NAMALWA (cell line): Measurements from ENCODE around the gene SLC28A3.

ENCODE experiments used
- DNase-seq: peaks from one replicate; pipeline ENCODE4 v3.0.0-alpha.2; 2015; ENCODE audit warnings: low spot score

SLC28A3 gene

DNA sequence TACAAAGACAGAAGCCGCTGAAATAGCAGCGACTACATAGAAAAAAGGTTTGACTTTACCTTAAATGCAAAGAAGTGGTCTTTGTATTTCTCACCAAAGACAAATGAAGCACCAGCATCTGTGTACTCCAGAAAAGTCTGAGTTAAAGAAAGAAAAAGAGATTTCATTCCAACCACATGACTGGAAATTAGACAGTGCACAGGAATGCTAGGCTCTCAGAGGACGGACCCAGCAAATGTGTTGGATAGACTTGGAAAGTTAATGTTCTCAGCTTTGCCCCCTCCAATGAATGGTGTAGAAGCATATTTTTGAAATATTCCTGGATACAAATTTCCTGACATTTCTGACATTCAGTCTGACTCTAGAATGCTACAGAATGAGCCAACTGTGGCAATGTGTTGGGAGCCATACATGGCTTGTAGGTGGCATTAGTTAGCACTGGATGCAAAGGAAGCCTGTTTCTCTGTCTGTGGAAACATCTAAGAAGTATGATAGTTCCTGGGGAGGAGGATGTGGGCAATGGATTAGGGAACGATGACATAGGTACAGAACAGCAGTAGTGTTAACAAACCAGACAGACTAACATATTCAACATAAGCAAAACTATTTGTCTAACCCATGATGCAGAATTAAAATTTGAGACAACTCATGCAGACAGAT, 43.3 kb downstream of the SLC28A3 start:
- DNase-seq: no peak

GRCh38 chr9:84296146-84296843, 44.3 kb downstream of the SLC28A3 start:
- DNase-seq: no peak

DNA sequence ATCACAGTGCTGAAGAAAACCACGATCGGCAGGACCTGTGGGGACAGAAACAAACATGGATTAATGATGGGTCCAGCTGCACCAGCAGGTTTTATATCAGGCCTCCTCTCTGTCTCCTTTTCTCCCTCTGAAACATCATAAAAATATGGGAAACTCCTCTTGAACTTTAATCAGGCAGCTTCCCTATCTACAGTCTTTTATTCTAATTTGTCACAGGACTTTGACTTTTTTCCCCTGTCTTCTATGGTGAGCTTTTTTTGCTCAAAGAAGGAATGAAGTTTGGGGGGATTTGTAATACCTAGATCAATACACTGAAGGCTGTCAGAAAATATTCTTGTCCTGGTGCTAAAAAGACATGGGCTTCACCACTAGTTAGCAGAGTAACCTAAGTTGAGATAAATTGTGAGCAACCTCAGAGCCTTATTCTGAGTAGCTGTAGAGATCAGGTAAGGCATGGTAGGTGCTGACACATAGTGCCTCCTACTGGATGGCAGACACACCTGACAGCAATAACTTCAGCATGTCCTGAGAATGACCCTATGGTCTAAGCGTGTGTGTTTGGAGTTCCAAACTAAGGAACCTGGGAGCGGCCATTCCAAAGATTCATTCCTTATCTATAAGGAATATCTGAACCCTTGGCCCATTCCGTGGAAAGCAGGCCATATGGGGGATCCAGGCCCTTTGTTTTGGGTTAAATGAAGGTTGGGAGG, 46.2 kb downstream of the SLC28A3 start:
- no peak for DNase-seq

DNA sequence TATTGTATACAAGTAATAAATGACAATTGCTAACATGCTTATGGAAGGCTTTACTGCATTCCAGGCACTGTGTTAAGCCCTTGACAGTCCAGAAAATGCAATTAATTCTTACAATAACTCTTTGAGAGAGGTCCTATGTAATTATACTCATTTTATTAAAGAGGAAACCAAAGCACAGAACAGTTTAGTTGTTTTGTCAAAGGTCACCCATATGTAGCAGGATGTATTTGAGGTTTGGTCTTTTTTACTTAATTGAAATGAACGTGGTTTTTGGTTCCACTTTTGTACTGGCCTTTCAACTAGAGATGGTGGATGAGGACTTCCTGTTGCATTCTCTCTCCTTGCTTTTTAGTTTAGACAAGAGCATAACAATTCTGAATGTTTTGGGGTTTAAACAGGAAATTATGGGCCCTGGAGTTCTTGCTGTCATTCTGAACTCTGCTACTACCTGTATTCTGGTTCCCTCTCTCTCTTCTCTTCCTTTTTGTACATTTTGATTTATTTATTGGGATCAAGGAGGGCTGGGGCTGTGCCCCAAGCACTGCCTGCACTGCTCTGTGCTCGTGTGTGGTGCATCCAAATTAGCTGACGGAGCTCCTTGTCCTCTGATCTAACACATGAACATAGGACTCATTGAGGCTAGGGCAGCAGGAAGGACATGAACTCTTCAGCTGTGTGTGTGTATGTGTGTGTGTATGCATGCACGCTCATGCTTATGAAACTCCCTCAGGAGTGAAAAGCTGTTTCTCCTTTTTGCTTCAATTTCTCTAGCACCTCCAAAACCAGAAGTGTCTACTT, 47.4 kb downstream of the SLC28A3 start:
- DNase-seq: no peak

DNA sequence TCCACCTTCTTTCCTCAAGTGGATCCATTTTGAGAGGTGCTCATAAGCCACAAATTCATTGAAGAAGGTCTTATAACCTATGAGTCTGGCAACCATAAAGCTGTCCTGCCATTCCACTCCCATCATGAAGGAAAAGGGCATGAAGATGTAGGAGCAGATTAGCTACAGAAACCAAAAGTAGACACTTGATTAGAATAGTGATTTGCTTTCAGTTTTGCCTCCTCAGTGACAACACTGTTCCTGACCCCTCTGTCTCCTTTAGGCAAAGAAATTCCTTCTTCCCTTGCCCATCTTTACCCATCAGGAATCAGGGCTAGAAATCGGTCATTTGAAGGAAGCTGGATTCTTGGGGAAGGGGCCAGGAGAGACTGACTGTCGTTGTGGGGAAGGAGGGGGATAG, 55.2 kb downstream of the SLC28A3 start:
- DNase-seq: no peak

GRCh38 chr9:84283946-84284345, 56.6 kb downstream of the SLC28A3 start:
- DNase-seq: no peak

GRCh38 chr9:84278130-84278529, 62.4 kb downstream of the SLC28A3 start:
- DNase-seq: no peak

DNA sequence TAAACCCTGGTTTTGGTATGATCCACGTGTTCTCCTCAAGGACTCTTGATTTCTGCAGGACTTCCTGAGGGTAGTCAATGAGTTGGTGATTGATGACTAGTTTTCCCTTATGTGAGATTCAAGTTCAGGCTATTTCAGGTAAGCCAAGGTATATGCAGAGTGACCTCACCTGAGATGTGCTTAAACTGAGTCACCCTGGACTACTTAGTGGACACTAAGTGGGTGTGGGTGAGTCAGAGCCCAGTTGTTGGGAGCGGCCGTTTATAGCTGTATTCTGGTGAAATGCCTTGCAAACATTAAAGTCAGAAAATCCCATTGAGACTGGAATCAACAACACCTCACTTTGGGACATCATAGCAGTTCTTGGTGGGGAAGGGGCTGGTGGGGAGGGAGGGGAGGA, 62.9 kb downstream of the SLC28A3 start:
- no peak for DNase-seq

DNA sequence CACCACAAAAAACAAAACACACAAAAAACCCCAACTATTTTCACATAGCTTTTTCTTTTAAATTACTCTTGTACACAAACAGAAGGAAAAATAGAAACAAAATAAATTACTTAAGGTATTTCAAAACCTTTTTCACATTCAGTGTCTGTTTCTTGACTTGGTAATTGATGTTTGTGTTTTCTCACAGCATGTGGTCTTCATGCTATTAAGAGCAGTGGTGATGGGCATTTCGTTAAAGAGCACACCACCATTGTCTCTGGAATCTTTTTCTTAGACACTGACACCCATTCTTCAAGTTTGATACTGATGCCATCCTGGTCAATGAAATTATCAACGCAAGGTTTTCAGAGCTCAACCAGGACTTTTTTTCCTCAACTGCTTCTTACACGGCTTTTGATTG, 63.8 kb downstream of the SLC28A3 start:
- DNase-seq: no peak

- no peak for DNase-seq
These were observed 68.5 kb downstream of the SLC28A3 start for GRCh38 chr9:84271921-84272556.

DNA sequence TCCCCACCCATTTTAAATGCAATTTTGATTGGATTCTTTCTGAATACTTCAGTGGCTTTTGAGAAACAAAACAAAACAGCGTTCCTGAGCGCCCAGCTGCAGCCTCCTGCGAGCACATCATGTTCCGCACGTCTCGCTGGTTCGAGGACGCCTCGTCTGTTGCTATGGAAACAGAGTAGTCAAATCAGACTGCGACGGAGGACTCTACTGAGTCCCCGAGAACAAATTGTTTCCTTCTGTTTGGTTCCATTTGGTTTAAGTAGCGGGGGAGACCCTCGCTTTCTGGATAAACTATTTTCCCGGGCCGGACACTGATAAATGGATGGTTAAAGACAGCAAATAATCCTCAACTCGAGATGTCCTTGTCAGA, 69.0 kb downstream of the SLC28A3 start:
- DNase-seq: no peak

DNA sequence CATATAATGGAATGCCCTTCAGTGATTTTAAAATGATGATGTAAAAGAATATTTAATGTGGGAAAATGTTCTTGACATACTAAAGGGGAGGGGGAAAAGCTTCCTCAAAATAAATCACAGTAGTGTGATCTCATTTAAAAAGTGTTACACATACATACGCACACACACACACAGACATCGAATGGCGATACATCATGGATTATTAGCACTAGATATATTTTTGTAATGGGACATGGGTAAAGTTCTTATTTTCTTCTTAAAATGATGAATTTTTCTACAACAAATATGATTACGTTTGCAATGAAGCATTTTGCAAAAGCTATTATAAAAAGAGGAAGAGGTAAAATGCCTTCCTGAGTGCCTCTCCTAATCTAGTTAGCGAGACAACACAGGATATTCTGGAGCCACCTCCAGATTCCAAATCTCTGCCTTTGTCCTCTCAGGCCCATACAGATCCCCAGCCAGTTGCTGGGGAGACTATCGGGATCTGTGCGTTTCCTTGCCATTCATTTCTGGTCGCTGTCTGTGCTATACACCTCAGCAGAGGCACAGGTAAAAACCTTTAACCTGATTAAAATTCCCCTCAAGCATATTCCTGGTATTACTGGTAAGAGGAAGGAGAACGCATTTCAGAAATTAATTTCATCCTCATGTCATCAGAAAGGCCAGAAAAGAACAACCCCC, 69.6 kb downstream of the SLC28A3 start:
- no peak for DNase-seq

DNA sequence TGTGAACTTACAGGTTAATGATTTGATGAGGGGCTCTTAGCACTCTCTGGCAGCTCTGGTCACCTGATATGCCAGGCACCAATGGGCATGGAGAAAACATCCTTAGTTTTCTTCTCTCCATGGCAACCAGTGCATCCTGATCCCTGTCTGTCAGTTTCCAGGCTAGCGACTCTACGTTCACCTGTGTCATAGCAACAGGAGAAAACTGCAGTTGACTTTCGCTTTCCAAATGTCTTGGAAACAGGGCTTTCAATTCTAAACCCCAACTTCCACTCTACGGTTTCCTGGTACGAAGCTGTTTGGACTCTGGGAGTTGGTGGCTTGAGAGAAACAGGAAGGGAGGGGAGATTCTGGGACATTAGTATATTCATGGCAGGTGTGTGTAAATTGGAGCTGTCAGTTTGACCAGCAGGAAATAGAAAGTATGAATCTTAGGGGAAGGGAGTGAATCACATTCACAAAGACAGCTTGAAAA, 74.4 kb downstream of the SLC28A3 start:
- DNase-seq: no peak

DNA sequence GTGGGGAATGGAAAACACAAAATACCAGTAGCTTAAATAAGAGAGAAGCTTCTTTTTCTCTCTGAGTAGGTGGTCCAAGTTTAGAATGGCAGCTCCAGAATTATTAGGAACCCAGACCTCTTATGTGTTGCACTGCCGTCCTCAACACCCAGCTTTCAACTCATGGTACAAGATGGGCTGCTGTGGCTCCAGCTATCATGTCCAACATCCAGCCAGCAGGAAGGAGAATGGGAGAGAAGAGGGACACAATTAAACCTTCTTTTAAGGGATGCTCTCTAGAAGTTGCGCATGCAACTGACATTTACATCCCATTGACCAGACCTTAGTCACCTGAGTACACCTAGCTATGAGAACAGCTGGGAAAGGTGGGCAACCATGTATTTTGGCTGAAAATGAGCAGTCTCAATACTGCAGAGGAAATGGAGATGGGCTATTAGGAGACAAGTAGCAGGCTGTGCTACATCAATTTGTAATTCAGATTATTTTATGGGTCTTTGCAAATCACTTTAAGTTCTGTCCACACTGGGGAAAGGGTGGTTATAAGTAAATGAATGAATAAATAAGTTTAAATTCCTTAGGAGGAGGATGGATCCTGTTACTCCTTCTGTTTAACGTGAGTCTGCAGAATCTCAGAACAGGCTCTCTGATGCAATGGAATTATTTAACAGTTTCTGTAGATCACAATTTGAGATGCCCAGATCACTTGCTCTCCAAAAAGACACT, 76.1 kb downstream of the SLC28A3 start:
- no peak for DNase-seq

DNA sequence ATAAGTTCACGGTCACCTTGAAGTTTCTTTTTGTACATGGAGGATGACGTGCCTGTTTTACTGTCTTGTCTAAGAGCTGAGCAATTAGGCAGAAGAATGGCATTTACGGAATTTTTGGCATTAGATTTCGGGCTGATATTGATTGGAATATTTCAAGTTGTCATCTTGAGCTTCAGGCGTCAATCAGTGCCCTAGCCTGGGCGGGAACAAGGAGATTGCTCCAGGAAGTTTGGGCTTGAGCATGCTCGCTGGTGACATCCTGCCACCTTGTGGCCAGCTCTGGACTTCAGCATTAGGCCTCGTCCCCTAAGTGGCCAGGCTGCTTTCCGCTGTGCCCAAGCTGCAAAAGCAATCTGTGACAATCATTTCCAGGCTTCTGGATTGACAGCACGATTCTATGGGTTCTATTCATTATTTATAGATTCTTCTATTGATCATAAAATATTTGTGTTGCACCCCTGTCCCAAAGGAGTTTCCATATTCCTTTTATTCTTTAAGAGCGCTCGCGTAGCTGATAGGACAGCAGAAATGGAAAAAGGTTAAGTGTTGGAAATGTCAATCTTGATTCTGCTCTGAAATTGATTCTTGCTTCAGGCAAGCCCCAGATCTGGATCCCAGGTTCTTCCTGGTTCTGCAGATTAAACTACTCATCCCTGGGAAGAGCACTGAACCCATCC, 79.3 kb downstream of the SLC28A3 start:
- peak; percentile 61 for DNase-seq

- DNase-seq: no peak
These were observed 82.2 kb downstream of the SLC28A3 start for GRCh38 chr9:84258371-84258770.

DNA sequence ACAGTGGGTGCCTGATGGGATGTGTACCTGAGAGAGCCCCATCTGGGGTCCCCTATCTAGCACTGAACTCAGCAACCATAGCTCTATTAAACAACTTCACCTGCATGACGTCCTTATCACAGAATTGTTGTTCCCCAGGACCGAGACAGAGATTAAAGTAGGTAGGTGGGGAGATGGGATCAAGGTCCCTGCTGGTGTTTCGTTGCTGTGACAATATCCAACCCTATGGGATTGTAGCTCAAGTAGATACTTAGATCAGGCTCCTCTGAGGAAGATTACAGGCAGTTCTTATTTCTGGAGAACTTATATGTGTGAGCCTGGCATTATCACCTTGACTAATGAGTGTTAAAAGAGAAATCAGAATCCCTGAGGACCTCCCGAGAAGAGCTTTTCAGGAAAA, 84.9 kb downstream of the SLC28A3 start:
- no peak for DNase-seq

DNA sequence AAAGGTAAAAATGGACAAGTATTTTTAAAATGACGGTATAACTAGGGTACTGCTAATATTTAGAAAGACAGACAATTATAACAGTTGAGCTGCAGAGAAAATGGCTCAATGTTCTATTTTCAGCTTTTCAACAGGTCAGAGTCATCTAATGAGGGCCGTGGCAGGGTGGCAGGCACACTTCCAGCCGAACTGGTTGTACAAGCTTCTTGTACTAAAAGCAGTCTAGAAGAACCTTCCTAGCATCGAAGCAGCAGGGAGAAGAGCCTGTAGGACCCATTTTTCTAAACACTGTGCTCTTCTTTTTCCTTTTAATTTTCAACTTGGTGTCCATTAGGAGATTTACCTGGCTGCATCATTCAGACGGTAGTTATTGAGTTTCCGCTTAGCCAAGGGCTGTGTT, 85.6 kb downstream of the SLC28A3 start:
- no peak for DNase-seq

- DNase-seq: no peak
These were observed 88.6 kb downstream of the SLC28A3 start for GRCh38 chr9:84251921-84252320.

- no peak for DNase-seq
These were observed 98.7 kb downstream of the SLC28A3 start for GRCh38 chr9:84241817-84242373.
